Natural killer cell (primary cell): ENCODE measurements around the gene SLC17A7. TPM values are rescaled to one million over a fixed set of nuclear protein-coding genes. Genes with fewer than 3 reads are reported as not detected.

ENCODE experiments used
- ATAC-seq, 3 donors: fragments of 150-1000 bp in 2 of 3; fragments of 200-7000 bp in 1 of 3; cut with Tn5 transposase; 1 replicate in 1 of 3; 2 replicates in 2 of 3; pipeline ENCODE4 v1.10.0; 2021; ENCODE audit warnings: mild to moderate bottlenecking in 2 of 3, moderate library complexity in 2 of 3
- DNase-seq, 2 donors: peaks; one replicate each; pipeline versions ENCODE4 v3.0.0 to v3.0.0-alpha.2; 2013 to 2021; ENCODE audit warnings: mixed read lengths in 1 of 2
- H3K27ac ChIP-seq: one replicate; pipeline ENCODE4 v1.5.1; 2013; ENCODE audit warnings: mild to moderate bottlenecking, low read length
- H3K27me3 ChIP-seq: one replicate; pipeline ENCODE4 v1.6.1; 2013; ENCODE audit warnings: low read length; ENCODE audit not compliant: control insufficient read depth, insufficient read depth
- H3K36me3 ChIP-seq: one replicate; pipeline ENCODE4 v1.6.1; 2013; ENCODE audit warnings: low read length; ENCODE audit not compliant: control insufficient read depth, insufficient read depth
- H3K4me1 ChIP-seq: one replicate; pipeline ENCODE4 v1.6.1; 2013; ENCODE audit warnings: low read length; ENCODE audit not compliant: control insufficient read depth, insufficient read depth
- H3K4me3 ChIP-seq: one replicate; pipeline ENCODE4 v1.5.1; 2013; ENCODE audit warnings: low read length
- H3K9me3 ChIP-seq: one replicate; pipeline ENCODE4 v1.6.1; 2013; ENCODE audit warnings: low read length; ENCODE audit not compliant: control insufficient read depth, insufficient read depth
- H3K27ac Mint-ChIP-seq, 2 donors: one replicate each; pipeline ENCODE4 v1.8.0; 2022; ENCODE audit warnings: mild to moderate bottlenecking in 2 of 2, mixed read lengths in 2 of 2, moderate library complexity in 1 of 2
- H3K27me3 Mint-ChIP-seq, 2 donors: one replicate each; pipeline ENCODE4 v1.8.0; 2022; ENCODE audit warnings: low read depth in 2 of 2, mixed read lengths in 2 of 2
- H3K36me3 Mint-ChIP-seq: one replicate; pipeline ENCODE4 v1.8.0; 2022; ENCODE audit warnings: mixed read lengths
- H3K4me1 Mint-ChIP-seq, 2 donors: one replicate each; pipeline ENCODE4 v1.8.0; 2022; ENCODE audit warnings: mixed read lengths in 2 of 2
- H3K4me3 Mint-ChIP-seq: one replicate; pipeline ENCODE4 v1.8.0; 2022; ENCODE audit warnings: mild to moderate bottlenecking, moderate library complexity, mixed read lengths
- H3K9me3 Mint-ChIP-seq, 2 donors: one replicate each; pipeline ENCODE4 v1.8.0; 2022; ENCODE audit warnings: mixed read lengths in 2 of 2
- WGBS: methylation state at CpG from one replicate; pipeline ENCODE4 v1.1.7; 2013; ENCODE audit warnings: missing lambda C conversion rate; ENCODE audit not compliant: insufficient coverage; 5-methylcytosine and 5-hydroxymethylcytosine counted together
- intact Hi-C: fragments of 100-400 bp; cut with micrococcal nuclease; formaldehyde crosslinking; loops from one replicate; pipeline ENCODE4 v1.14.2; 2022
- total RNA-seq, 4 donors: library from RNA; stranded (reverse); fragments of 120-200 nt in 1 of 4; gene quantifications; one replicate each; pipeline versions ENCODE4 v1.2.3 to v1.2.4, GENCODE V29; 2013 to 2022
- TF ChIP-seq, protein P1 (sequence below): fragments of 200-600 bp; IDR thresholded peaks from one replicate; pipeline ENCODE4 v1.8.0; 2022; ENCODE audit warnings: antibody characterized with exemption

The SLC17A7 gene
- total RNA-seq, 3 donors from 2014 or later (not counting 1 experiment from before 2014, with no cell fraction given) = not detected

DNA sequence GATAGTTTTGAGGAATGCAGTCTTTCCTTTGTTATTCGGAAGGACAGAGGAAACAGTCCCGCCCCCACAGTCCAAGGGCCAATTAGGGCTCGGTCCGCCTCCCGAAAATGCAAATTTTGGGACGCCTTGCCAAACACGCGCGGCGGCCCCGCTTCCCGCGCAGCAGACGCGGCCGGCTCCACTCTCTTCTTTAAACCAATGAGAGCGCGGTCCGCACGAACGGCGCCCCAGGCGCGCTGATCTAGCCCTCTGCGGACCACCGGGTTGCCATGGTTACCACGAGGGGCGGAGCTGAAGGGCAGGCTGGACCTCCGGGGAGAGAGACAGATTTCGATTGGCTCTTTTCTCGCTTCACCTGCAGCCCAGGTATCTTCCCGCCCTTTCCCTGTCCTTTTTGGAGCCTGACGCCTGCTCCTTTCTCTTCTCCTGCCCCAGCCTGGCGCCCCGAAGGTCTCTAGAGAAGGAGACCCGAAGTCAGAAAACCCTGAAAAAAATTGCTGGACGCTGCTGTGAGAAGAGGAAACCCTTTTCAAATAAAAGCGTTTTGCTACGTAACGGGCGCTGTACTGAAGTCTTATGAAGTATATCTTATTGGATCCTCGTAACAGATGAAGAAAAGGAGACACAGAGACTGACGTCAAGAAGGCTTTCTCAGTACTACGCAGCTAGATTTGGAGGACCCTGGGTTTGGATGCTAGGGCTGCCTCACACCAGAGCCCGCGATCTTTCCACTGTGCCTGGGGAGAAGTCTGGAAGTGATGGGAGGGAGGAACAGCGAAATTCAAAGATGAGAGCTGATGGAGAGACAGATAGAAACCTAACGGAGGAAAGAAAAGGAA is 20.1 kb downstream of the SLC17A7 start:
- peaks cover 38 to 41% of the 10 kb centered on the region in 2 donors for H3K4me1 Mint-ChIP-seq
- peaks cover 76 to 89% of the 10 kb centered on the region in 2 donors for H3K27me3 Mint-ChIP-seq
- H3K9me3 Mint-ChIP-seq = no peaks in the 10 kb centered on the region
- DNase-seq (peak in 1 of 2 donors; percentile 59), ATAC-seq (peak in 1 of 3 donors; percentile 51)
- Histone ChIP-seq H3K27me3 (peaks cover 62% of the 10 kb centered on the region), H3K36me3 (no peaks in the 10 kb centered on the region), H3K9me3 (no peaks in the 10 kb centered on the region), H3K4me3 (no peak overlapping the region), H3K27ac (no peak overlapping the region), H3K4me1 (peaks cover 36% of the 10 kb centered on the region)
- intact Hi-C loops = no loop called here
- no peak overlapping the region for H3K27ac Mint-ChIP-seq
- H3K4me3 Mint-ChIP-seq = peak overlapping the region; percentile 21
- H3K36me3 Mint-ChIP-seq = peaks cover 9% of the 10 kb centered on the region
- TF ChIP-seq, protein P1, sequence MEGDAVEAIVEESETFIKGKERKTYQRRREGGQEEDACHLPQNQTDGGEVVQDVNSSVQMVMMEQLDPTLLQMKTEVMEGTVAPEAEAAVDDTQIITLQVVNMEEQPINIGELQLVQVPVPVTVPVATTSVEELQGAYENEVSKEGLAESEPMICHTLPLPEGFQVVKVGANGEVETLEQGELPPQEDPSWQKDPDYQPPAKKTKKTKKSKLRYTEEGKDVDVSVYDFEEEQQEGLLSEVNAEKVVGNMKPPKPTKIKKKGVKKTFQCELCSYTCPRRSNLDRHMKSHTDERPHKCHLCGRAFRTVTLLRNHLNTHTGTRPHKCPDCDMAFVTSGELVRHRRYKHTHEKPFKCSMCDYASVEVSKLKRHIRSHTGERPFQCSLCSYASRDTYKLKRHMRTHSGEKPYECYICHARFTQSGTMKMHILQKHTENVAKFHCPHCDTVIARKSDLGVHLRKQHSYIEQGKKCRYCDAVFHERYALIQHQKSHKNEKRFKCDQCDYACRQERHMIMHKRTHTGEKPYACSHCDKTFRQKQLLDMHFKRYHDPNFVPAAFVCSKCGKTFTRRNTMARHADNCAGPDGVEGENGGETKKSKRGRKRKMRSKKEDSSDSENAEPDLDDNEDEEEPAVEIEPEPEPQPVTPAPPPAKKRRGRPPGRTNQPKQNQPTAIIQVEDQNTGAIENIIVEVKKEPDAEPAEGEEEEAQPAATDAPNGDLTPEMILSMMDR = no peak
- 8% methylated on average over 48 of the region's 48 CpGs for WGBS

DNA sequence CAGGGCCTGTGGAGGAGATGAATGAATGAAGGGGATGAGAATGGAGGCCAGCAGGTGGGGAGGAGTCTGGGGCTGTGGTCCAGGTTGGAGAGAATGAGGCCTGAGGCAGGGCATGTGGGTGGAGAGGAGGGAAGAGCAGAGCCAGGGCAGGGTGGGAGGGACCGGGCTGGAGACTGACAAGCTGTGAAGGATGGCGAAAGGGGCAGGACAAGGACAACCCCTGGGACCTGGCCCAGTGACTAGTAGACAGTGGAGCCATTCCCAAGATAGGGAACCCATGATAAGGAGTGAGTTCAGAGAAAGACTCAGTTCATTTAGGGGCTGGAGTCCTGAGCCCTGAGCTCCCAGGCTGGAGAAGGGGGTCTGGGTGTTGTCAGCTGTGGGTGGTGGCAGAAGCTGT is 21.1 kb downstream of the SLC17A7 start:
- H3K4me3 Mint-ChIP-seq = peak overlapping the region; percentile 54
- 95% methylated on average over 2 of the region's 2 CpGs for WGBS
- Histone ChIP-seq H3K4me3 (no peak overlapping the region), H3K4me1 (peaks cover 34% of the 10 kb centered on the region), H3K36me3 (no peaks in the 10 kb centered on the region), H3K9me3 (no peaks in the 10 kb centered on the region), H3K27ac (no peak overlapping the region), H3K27me3 (peaks cover 52% of the 10 kb centered on the region)
- H3K9me3 Mint-ChIP-seq = no peaks in the 10 kb centered on the region
- H3K4me1 Mint-ChIP-seq = peaks cover 31 to 32% of the 10 kb centered on the region in 2 donors
- peaks cover 68 to 79% of the 10 kb centered on the region in 2 donors for H3K27me3 Mint-ChIP-seq
- intact Hi-C loops = no loop called here
- ATAC-seq = no peak
- H3K27ac Mint-ChIP-seq = no peak overlapping the region
- peaks cover 9% of the 10 kb centered on the region for H3K36me3 Mint-ChIP-seq
- TF ChIP-seq, protein P1 = no peak
- DNase-seq = no peak

DNA sequence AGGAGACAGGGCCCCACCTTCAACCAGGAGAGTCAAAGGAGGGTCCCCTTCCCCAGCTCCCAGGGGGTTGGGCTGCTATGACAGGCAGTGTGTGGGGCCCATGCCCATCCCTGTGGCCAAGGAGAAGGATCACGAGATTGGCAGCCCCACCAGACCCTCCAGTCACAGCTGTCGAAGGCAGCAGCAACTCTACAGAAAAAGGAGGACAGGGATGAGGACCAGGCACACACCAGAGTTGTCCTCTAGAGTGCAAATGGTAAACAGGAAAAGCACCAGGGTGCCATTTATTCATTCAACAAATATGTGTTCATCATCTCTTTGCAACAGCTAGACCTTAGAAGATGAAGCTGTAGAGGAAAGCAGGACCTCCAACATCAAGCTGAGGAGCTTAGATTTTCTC is 22.2 kb downstream of the SLC17A7 start:
- WGBS = 77% methylated on average over 2 of the region's 2 CpGs
- Histone ChIP-seq H3K27me3 (peaks cover 47% of the 10 kb centered on the region), H3K27ac (no peak overlapping the region), H3K4me1 (peaks cover 31% of the 10 kb centered on the region), H3K36me3 (no peaks in the 10 kb centered on the region), H3K9me3 (no peaks in the 10 kb centered on the region), H3K4me3 (no peak overlapping the region)
- intact Hi-C loops = no loop called here
- Mint-ChIP-seq H3K4me3 (no peak overlapping the region), H3K36me3 (peaks cover 9% of the 10 kb centered on the region), H3K27me3 (peaks cover 64 to 68% of the 10 kb centered on the region in 2 donors), H3K9me3 (no peaks in the 10 kb centered on the region), H3K27ac (no peak overlapping the region), H3K4me1 (peaks cover 31 to 32% of the 10 kb centered on the region in 2 donors)
- DNase-seq (no peak), ATAC-seq (no peak)
- TF ChIP-seq, protein P1 = no peak
